ENCODE results near the gene GMFB.

The GMFB gene

GRCh38 chr14:54425068-54425467 is 63.7 kb downstream of the GMFB start:
- no peak for DNase-seq

Measured in islet precursor cell (in vitro differentiated cells).